Mesenchymal stem cell (in vitro differentiated cells and primary cell): ENCODE measurements around the gene DLEU7.

Experiments
- DNase-seq: peaks from one replicate; pipeline ENCODE4 v3.0.0-alpha.2; 2013
- H2AFZ ChIP-seq: one replicate; pipeline ENCODE4 v1.6.1; 2013; ENCODE audit warnings: low read depth, mild to moderate bottlenecking, control low read depth, inconsistent platforms, low read length, moderate library complexity
- H2AK5ac ChIP-seq: 2 replicates; pipeline ENCODE4 v1.6.1; 2013; ENCODE audit warnings: low read length, moderate library complexity, mild to moderate bottlenecking, inconsistent platforms; ENCODE audit not compliant: severe bottlenecking
- H2BK120ac ChIP-seq: one replicate; pipeline ENCODE4 v1.6.1; 2013; ENCODE audit warnings: low read depth, mild to moderate bottlenecking, inconsistent platforms, low read length, moderate library complexity
- H2BK12ac ChIP-seq, 2 experiments: one replicate each; pipeline ENCODE4 v1.6.1; 2013; ENCODE audit warnings: inconsistent platforms in 2 of 2, low read length in 2 of 2, mild to moderate bottlenecking in 2 of 2, moderate library complexity in 2 of 2, control low read depth in 1 of 2
- H2BK15ac ChIP-seq: one replicate; pipeline ENCODE4 v1.6.1; 2013; ENCODE audit warnings: mild to moderate bottlenecking, low read depth, inconsistent platforms; ENCODE audit not compliant: poor library complexity, severe bottlenecking
- H2BK5ac ChIP-seq: 2 replicates; pipeline ENCODE4 v1.6.1; 2013; ENCODE audit warnings: low read depth, mild to moderate bottlenecking, low read length, control low read depth, inconsistent platforms; ENCODE audit not compliant: poor library complexity, severe bottlenecking
- H3K14ac ChIP-seq, 2 experiments: one replicate each; pipeline ENCODE4 v1.6.1; 2013; ENCODE audit warnings: inconsistent platforms in 2 of 2, low read length in 2 of 2, control low read depth in 1 of 2, mild to moderate bottlenecking in 1 of 2, moderate library complexity in 1 of 2
- H3K18ac ChIP-seq, 2 experiments: one replicate each; pipeline ENCODE4 v1.6.1; 2013; ENCODE audit warnings: inconsistent platforms in 2 of 2, low read length in 2 of 2, control low read depth in 1 of 2, low read depth in 1 of 2, mild to moderate bottlenecking in 1 of 2
- H3K23ac ChIP-seq, 2 experiments: one replicate each; pipeline ENCODE4 v1.6.1; 2013; ENCODE audit warnings: inconsistent platforms in 2 of 2, low read length in 2 of 2, mild to moderate bottlenecking in 2 of 2, moderate library complexity in 2 of 2, control low read depth in 1 of 2
- H3K27ac ChIP-seq: 2 replicates; pipeline ENCODE4 v1.5.1; 2013; ENCODE audit warnings: mild to moderate bottlenecking, moderate library complexity, low read length, control low read depth, inconsistent platforms; ENCODE audit not compliant: poor library complexity, severe bottlenecking
- H3K27me3 ChIP-seq, 2 experiments: 2 replicates each; pipeline versions ENCODE4 v1.6.1 to v1.7.0; 2013; ENCODE audit warnings: low read length in 2 of 2, mild to moderate bottlenecking in 2 of 2, moderate library complexity in 2 of 2, control low read depth in 1 of 2, inconsistent platforms in 1 of 2; ENCODE audit not compliant: control insufficient read depth in 1 of 2, insufficient read depth in 1 of 2
- H3K36me3 ChIP-seq, 2 experiments: 2 replicates each; pipeline versions ENCODE4 v1.6.1 to v1.7.0; 2013; ENCODE audit warnings: low read length in 2 of 2, control low read depth in 1 of 2, inconsistent platforms in 1 of 2, low read depth in 1 of 2, mild to moderate bottlenecking in 1 of 2; ENCODE audit not compliant: insufficient read depth in 2 of 2, control insufficient read depth in 1 of 2
- H3K4ac ChIP-seq, 2 experiments: one replicate each; pipeline ENCODE4 v1.6.1; 2013; ENCODE audit warnings: inconsistent platforms in 2 of 2, low read length in 2 of 2, mild to moderate bottlenecking in 2 of 2, moderate library complexity in 2 of 2, control low read depth in 1 of 2, low read depth in 1 of 2
- H3K4me1 ChIP-seq: 2 replicates; pipeline ENCODE4 v1.6.1; 2013; ENCODE audit warnings: low read depth, low read length, control low read depth; ENCODE audit not compliant: control insufficient read depth, insufficient read depth
- H3K4me2 ChIP-seq: 2 replicates; pipeline ENCODE4 v1.6.1; 2013; ENCODE audit warnings: low read length, mild to moderate bottlenecking, inconsistent platforms; ENCODE audit not compliant: poor library complexity, severe bottlenecking
- H3K4me3 ChIP-seq, 2 experiments: 2 replicates each; pipeline versions ENCODE4 v1.5.1 to v1.7.0; 2013; ENCODE audit warnings: low read length in 2 of 2, mild to moderate bottlenecking in 2 of 2, control low read depth in 1 of 2, low read depth in 1 of 2; ENCODE audit not compliant: insufficient read depth in 1 of 2
- H3K79me1 ChIP-seq: replicated peaks from 2 replicates; pipeline ENCODE4 v1.6.1; 2013; ENCODE audit warnings: mild to moderate bottlenecking, control low read depth, low read length, inconsistent platforms; ENCODE audit not compliant: poor library complexity, severe bottlenecking
- H3K9ac ChIP-seq: 2 replicates; pipeline ENCODE4 v1.7.0; 2013; ENCODE audit warnings: mild to moderate bottlenecking, low read length, moderate library complexity
- H3K9me3 ChIP-seq: 2 replicates; pipeline ENCODE4 v1.7.0; 2013; ENCODE audit warnings: mild to moderate bottlenecking, low read length; ENCODE audit not compliant: control insufficient read depth
- H4K8ac ChIP-seq: one replicate; pipeline ENCODE4 v1.6.1; 2013; ENCODE audit warnings: inconsistent platforms, mild to moderate bottlenecking, low read length, moderate library complexity
- H4K91ac ChIP-seq: one replicate; pipeline ENCODE4 v1.6.1; 2013; ENCODE audit warnings: mild to moderate bottlenecking, low read length, inconsistent platforms
- WGBS: methylation state at CpG from one replicate; pipeline ENCODE4 v1.1.7; 2013; ENCODE audit warnings: mixed read lengths; 5-methylcytosine and 5-hydroxymethylcytosine counted together

The DLEU7 gene

DNA sequence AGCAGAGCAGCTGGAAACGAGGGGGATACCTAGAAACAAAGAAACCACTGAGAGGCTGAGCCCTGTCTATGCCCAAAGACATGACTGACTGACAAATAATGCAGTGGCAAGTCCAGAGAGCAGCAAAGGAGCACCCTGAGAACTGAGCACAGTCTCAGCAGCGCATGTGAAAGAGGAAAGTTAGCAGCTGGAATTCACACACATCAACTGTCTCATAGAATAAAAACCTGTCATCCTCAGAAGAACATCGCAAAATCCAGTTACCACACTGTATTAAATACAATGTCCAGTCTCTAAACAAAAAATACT, 24.1 kb upstream of the DLEU7 start:
- no peak overlapping the region for H3K27ac ChIP-seq
- no peak overlapping the region for H2AK5ac ChIP-seq
- H3K23ac ChIP-seq = no peak overlapping the region
- H3K4me2 ChIP-seq = no peak overlapping the region
- WGBS = 71% methylated on average over 2 of the region's 3 CpGs
- peaks cover 0 to 3% of the 10 kb centered on the region in 2 experiments for H3K27me3 ChIP-seq
- H4K91ac ChIP-seq = no peak overlapping the region
- no peaks in the 10 kb centered on the region for H3K79me1 ChIP-seq
- H2BK15ac ChIP-seq = no peak overlapping the region
- H2BK120ac ChIP-seq = no peak overlapping the region
- no peak overlapping the region for H4K8ac ChIP-seq
- H3K4me3 ChIP-seq = no peak overlapping the region
- H3K9ac ChIP-seq = no peak overlapping the region
- H3K18ac ChIP-seq = no peak overlapping the region
- no peak overlapping the region for H2BK12ac ChIP-seq
- H2BK5ac ChIP-seq = no peak overlapping the region
- no peak for DNase-seq
- H2AFZ ChIP-seq = no peak overlapping the region
- H3K4me1 ChIP-seq = no peaks in the 10 kb centered on the region
- no peak overlapping the region for H3K14ac ChIP-seq
- H3K4ac ChIP-seq = no peak overlapping the region
- peaks cover 5% of the 10 kb centered on the region for H3K9me3 ChIP-seq
- H3K36me3 ChIP-seq = no peaks in the 10 kb centered on the region

DNA sequence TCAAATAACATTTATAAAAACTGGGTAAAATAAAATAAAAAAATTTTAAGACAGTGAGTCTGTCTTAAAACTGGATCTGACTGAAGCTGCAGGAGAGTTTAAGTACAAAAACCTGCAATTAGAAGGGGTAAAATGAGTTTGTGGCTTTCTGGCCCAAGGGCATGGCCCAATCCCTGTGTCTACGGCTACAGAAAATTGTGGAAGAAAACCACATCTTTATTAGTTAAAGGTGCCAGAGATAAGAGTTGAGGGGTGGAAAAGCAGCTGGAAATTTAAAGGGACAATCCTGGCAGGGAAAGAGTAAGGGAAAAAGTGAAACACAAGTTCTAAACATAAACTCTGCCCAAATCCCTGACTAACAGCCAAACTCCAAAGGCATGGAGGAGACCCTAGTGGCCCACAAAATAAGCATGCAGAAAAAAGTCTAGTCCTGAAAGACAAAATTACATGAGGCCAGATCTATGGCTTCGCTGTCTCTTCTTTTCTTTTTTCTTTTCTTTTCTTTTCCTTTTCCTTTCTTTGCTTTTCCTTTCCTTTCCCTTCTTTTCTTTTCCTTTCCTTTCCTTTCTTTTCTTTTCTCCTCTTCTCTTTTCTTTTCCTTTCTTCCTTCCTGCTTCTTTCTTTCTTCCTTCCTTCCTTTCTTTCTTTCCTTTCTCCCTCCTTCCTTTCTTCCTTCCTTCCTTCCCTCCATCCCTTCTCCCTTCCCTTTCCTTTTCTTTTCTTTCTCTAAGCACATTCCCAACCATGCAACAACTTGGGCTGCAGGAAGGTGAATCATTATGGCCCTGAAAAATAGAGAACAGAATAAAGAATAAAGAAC, 23.5 kb upstream of the DLEU7 start:
- no peaks in the 10 kb centered on the region for H3K79me1 ChIP-seq
- no peak for DNase-seq
- no peak overlapping the region for H3K4ac ChIP-seq
- H3K23ac ChIP-seq = no peak overlapping the region
- H3K14ac ChIP-seq = no peak overlapping the region
- no peak overlapping the region for H2BK5ac ChIP-seq
- H2BK15ac ChIP-seq = no peak overlapping the region
- no peak overlapping the region for H4K91ac ChIP-seq
- no peak overlapping the region for H3K18ac ChIP-seq
- no peak overlapping the region for H3K4me3 ChIP-seq
- H4K8ac ChIP-seq = no peak overlapping the region
- 93% methylated on average over 2 of the region's 2 CpGs for WGBS
- no peak overlapping the region for H3K4me2 ChIP-seq
- no peak overlapping the region for H3K9ac ChIP-seq
- H3K27ac ChIP-seq = no peak overlapping the region
- H2AK5ac ChIP-seq = no peak overlapping the region
- no peak overlapping the region for H2BK12ac ChIP-seq
- H3K9me3 ChIP-seq = peaks cover 6% of the 10 kb centered on the region
- no peak overlapping the region for H2AFZ ChIP-seq
- H3K27me3 ChIP-seq = peaks cover 0 to 3% of the 10 kb centered on the region in 2 experiments
- no peak overlapping the region for H2BK120ac ChIP-seq
- no peaks in the 10 kb centered on the region for H3K4me1 ChIP-seq
- H3K36me3 ChIP-seq = no peaks in the 10 kb centered on the region

DNA sequence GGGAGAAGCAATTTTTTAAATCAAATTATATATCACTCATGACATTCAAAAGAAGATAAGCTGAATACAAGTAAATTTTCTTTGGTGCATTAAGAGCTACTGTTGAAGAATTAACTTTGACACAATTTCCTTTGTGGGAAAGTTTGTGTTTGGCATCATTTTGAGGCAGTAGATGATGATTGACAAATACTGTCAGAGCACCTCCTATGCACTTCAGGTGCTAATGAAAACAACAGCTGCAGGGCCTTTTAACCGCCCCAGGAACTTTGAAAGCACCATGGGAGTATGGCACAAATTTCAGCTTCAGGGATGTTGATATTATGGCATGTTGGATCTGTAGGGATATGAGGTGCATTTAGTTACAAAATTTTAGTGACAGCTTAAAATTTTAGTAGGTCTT, 21.0 kb upstream of the DLEU7 start:
- H3K18ac ChIP-seq = no peak overlapping the region
- H2BK120ac ChIP-seq = no peak overlapping the region
- no peak overlapping the region for H4K8ac ChIP-seq
- H3K27me3 ChIP-seq = peaks cover 0 to 3% of the 10 kb centered on the region in 2 experiments
- peaks cover 20% of the 10 kb centered on the region for H3K9me3 ChIP-seq
- no peak overlapping the region for H3K9ac ChIP-seq
- H3K14ac ChIP-seq = no peak overlapping the region
- no peaks in the 10 kb centered on the region for H3K79me1 ChIP-seq
- no peak overlapping the region for H3K27ac ChIP-seq
- H2BK15ac ChIP-seq = no peak overlapping the region
- H3K36me3 ChIP-seq = no peaks in the 10 kb centered on the region
- 98% methylated on average over 1 of the region's 1 CpG for WGBS
- DNase-seq = no peak
- H2AK5ac ChIP-seq = no peak overlapping the region
- H2BK5ac ChIP-seq = no peak overlapping the region
- no peak overlapping the region for H4K91ac ChIP-seq
- no peak overlapping the region for H2BK12ac ChIP-seq
- no peak overlapping the region for H3K4me2 ChIP-seq
- no peak overlapping the region for H3K23ac ChIP-seq
- no peaks in the 10 kb centered on the region for H3K4me1 ChIP-seq
- no peak overlapping the region for H3K4ac ChIP-seq
- no peak overlapping the region for H3K4me3 ChIP-seq
- H2AFZ ChIP-seq = no peak overlapping the region

DNA sequence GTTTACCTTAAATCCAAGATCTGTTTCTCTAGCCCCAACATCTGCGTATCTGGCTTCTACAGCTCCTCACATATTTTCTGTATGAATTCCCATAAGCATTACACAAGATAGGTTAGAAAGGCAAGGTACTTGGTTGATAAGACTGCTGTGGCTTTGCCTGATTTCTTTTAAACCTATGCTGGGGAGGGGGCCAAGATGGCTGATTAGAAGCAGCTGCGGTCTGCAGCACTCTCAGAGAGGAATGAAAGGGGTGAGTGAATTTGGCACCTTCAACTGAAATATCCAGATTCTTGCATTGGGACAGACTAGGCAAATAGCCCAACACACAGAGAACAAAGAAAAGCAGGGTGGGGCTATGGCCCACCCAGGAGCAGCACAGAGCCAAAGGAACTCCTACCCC, 12.2 kb upstream of the DLEU7 start:
- H3K36me3 ChIP-seq = no peaks in the 10 kb centered on the region
- H4K91ac ChIP-seq = no peak overlapping the region
- DNase-seq = no peak
- no peaks in the 10 kb centered on the region for H3K4me1 ChIP-seq
- no peak overlapping the region for H3K9ac ChIP-seq
- H3K23ac ChIP-seq = no peak overlapping the region
- no peak overlapping the region for H2AFZ ChIP-seq
- WGBS = 75% methylated on average over 1 of the region's 2 CpGs
- no peak overlapping the region for H3K4me2 ChIP-seq
- H2BK5ac ChIP-seq = no peak overlapping the region
- no peak overlapping the region for H3K27ac ChIP-seq
- H2AK5ac ChIP-seq = no peak overlapping the region
- H4K8ac ChIP-seq = no peak overlapping the region
- H2BK120ac ChIP-seq = no peak overlapping the region
- H2BK12ac ChIP-seq = no peak overlapping the region
- H3K79me1 ChIP-seq = no peaks in the 10 kb centered on the region
- no peak overlapping the region for H3K14ac ChIP-seq
- no peak overlapping the region for H3K18ac ChIP-seq
- H3K27me3 ChIP-seq = peaks cover 7 to 12% of the 10 kb centered on the region in 2 experiments
- H3K4me3 ChIP-seq = no peak overlapping the region
- H3K9me3 ChIP-seq = peaks cover 51% of the 10 kb centered on the region
- H3K4ac ChIP-seq = no peak overlapping the region
- no peak overlapping the region for H2BK15ac ChIP-seq
